WTC11 (cell line): ENCODE data around the gene CRACDL. TPM values are rescaled to one million over a fixed set of nuclear protein-coding genes. Genes with fewer than 3 reads are reported as not detected.

Experiments
- ATAC-seq: fragments of 200-7000 bp; cut with Tn5 transposase; 2 replicates; pipeline ENCODE4 v1.10.0; 2021; ENCODE audit warnings: mild to moderate bottlenecking, moderate library complexity
- CTCF ChIA-PET: fragments of 300-600 bp; sonication (Branson Sonifier 250); formaldehyde crosslinking; loops from one replicate; lab custom pipeline; 2021; ENCODE audit warnings: antibody characterized with exemption; lab: Charles Lee
- POLR2A ChIA-PET: fragments of 350-600 bp; sonication (Branson Sonifier 250); formaldehyde crosslinking; loops from one replicate; lab custom pipeline; 2021; ENCODE audit warnings: antibody characterized with exemption; lab: Charles Lee
- DNase-seq: peaks from one replicate; pipeline ENCODE4 v3.0.0; 2021; ENCODE audit warnings: low spot score
- H3K27ac Mint-ChIP-seq: 2 replicates; pipeline ENCODE4 v1.8.0; 2021; ENCODE audit warnings: mixed read lengths
- H3K27me3 Mint-ChIP-seq: 2 replicates; pipeline ENCODE4 v1.8.0; 2021; ENCODE audit warnings: low read depth, mild to moderate bottlenecking, moderate library complexity, mixed read lengths
- H3K36me3 Mint-ChIP-seq: 2 replicates; pipeline ENCODE4 v1.8.0; 2021; ENCODE audit warnings: mixed read lengths
- H3K4me1 Mint-ChIP-seq: 2 replicates; pipeline ENCODE4 v1.8.0; 2022; ENCODE audit warnings: mixed read lengths
- H3K4me3 Mint-ChIP-seq: 2 replicates; pipeline ENCODE4 v1.8.0; 2021; ENCODE audit warnings: mild to moderate bottlenecking, moderate library complexity, mixed read lengths
- H3K9me3 Mint-ChIP-seq: 2 replicates; pipeline ENCODE4 v1.8.0; 2021; ENCODE audit warnings: mixed read lengths
- CREM ChIP-seq: sonication (generic); formaldehyde crosslinking; IDR thresholded peaks from 2 replicates; pipeline ENCODE4 v1.8.1; 2022; ENCODE audit warnings: mild to moderate bottlenecking, missing genetic modification reagents, moderate library complexity
- ELF4 ChIP-seq: sonication (generic); formaldehyde crosslinking; IDR thresholded peaks from 2 replicates; pipeline ENCODE4 v1.8.1; 2022; ENCODE audit warnings: low read depth, mild to moderate bottlenecking, moderate library complexity, missing genetic modification reagents
- ETV6 ChIP-seq: sonication (generic); formaldehyde crosslinking; IDR thresholded peaks from 2 replicates; pipeline ENCODE4 v1.8.1; 2022; ENCODE audit warnings: mild to moderate bottlenecking, missing genetic modification reagents
- FOXP1 ChIP-seq: sonication (generic); formaldehyde crosslinking; IDR thresholded peaks from 2 replicates; pipeline ENCODE4 v1.8.0; 2022; ENCODE audit warnings: missing genetic modification reagents, mild to moderate bottlenecking, moderate library complexity, borderline replicate concordance
- GABPB1 ChIP-seq: sonication (generic); formaldehyde crosslinking; IDR thresholded peaks from 2 replicates; pipeline ENCODE4 v1.8.1; 2023; ENCODE audit warnings: mild to moderate bottlenecking, missing genetic modification reagents
- GTF2I ChIP-seq: fragments of 250-450 bp; sonication (Bioruptor Pico); conservative IDR thresholded peaks from 2 replicates; pipeline ENCODE4 v1.4.0; 2021; ENCODE audit warnings: mild to moderate bottlenecking
- HMGA2 ChIP-seq: fragments of 250-450 bp; sonication (Bioruptor Pico); IDR thresholded peaks from 2 replicates; pipeline ENCODE4 v1.4.0; 2021; ENCODE audit warnings: mild to moderate bottlenecking, moderate library complexity
- NFATC4 ChIP-seq: fragments of 250-450 bp; sonication (Bioruptor Pico); IDR thresholded peaks from 2 replicates; pipeline ENCODE4 v1.9.0; 2021; ENCODE audit warnings: mild to moderate bottlenecking
- NFE2L1 ChIP-seq: sonication (generic); formaldehyde crosslinking; IDR thresholded peaks from 2 replicates; pipeline ENCODE4 v1.8.1; 2023; ENCODE audit warnings: missing genetic modification reagents
- SOX15 ChIP-seq: fragments of 250-450 bp; sonication (Bioruptor Pico); IDR thresholded peaks from 2 replicates; pipeline ENCODE4 v1.9.0; 2021; ENCODE audit warnings: mild to moderate bottlenecking
- ZNF121 ChIP-seq: sonication (generic); formaldehyde crosslinking; IDR thresholded peaks from 2 replicates; pipeline ENCODE4 v1.8.0; 2023; ENCODE audit warnings: missing genetic modification reagents
- total RNA-seq: library from RNA; stranded (reverse); gene quantifications from 3 replicates; pipeline ENCODE4 v1.2.3, GENCODE V29; 2021
- TF ChIP-seq, protein P1 (sequence below): sonication (generic); formaldehyde crosslinking; IDR thresholded peaks from 2 replicates; pipeline ENCODE4 v1.8.1; 2023; ENCODE audit warnings: mild to moderate bottlenecking, moderate library complexity, missing genetic modification reagents
- TF ChIP-seq, protein P2 (sequence below): sonication (generic); formaldehyde crosslinking; conservative IDR thresholded peaks from 2 replicates; pipeline ENCODE4 v1.8.1; 2023; ENCODE audit warnings: mild to moderate bottlenecking, low read depth, missing genetic modification reagents, moderate library complexity
- TF ChIP-seq, protein P3 (sequence below): sonication (generic); formaldehyde crosslinking; IDR thresholded peaks from 2 replicates; pipeline ENCODE4 v1.8.0; 2023; ENCODE audit warnings: mild to moderate bottlenecking, missing genetic modification reagents

The CRACDL gene
- total RNA-seq, 1 experiment from 2014 or later: 0.72 TPM

DNA sequence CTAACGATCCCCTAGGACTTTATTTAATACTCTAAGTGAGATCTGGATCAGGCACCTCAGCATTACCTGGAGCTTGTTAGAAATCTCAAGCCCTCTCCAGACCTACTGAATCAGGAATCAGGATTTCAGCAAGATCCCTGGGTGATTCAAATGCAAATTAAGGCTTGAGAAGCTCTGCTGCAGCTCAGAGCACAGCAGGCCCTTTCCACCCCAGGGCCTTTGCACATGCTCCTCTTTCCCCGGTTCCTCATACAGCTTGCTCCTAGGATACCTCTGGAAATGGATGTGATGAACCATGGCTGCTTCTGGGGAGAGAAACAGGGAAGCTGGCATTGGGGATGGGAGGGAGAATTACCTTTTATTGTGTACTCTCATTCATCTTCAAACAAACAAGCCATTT lies 164.8 kb downstream of the CRACDL start:
- Mint-ChIP-seq H3K36me3 (no peaks in the 10 kb centered on the region), H3K4me3 (no peak overlapping the region), H3K4me1 (peaks cover 27% of the 10 kb centered on the region), H3K27ac (no peak overlapping the region), H3K9me3 (peaks cover 10% of the 10 kb centered on the region; the same call in 1 of the 2 replicates), H3K27me3 (peaks cover 4% of the 10 kb centered on the region; the same call in 1 of the 2 replicates)
- POLR2A ChIA-PET: interaction anchor here (0.7 kb wide), 1 partner anchor 1125 kb away, joined by 3 read pairs; the partner anchor contains the start of gene COX5B
- DNase-seq (no peak), ATAC-seq (no peak)
- CTCF ChIA-PET: interaction anchor here (0.7 kb wide), 1 partner anchor 14 kb away, joined by 4 read pairs; no protein-coding TSS in a partner anchor
- no peak for TF ChIP-seq CREM (CRISPR knock-in tag)
- TF ChIP-seq GTF2I (CRISPR knock-in tag): peak; percentile 96
- no peak for TF ChIP-seq HMGA2 (CRISPR knock-in tag)
- TF ChIP-seq ELF4 (CRISPR knock-in tag): no peak

DNA sequence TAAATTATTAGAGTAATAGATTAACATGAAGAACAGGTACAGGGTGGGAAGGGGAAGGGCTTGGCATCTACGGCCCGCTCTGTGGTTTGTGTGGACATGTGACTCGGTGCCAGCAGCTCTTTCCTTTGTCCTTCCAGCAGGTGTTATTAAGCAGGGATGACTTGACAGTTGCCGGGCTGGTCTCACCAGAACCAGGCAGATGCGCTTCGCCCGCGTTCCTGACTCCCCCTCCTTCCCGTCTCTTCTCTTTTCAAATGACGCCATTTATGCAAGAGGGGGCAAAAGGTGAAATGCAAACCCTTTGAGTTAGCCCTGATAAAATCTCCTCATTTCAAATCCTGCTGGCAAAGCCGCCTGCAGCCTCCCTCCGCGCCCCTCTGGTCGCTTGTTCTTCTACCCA lies 166.2 kb downstream of the CRACDL start:
- H3K4me1 Mint-ChIP-seq: peaks cover 24% of the 10 kb centered on the region
- no peak for ATAC-seq
- H3K9me3 Mint-ChIP-seq: peaks cover 10% of the 10 kb centered on the region; the same call in 1 of the 2 replicates
- POLR2A ChIA-PET: no interaction called here
- CTCF ChIA-PET: no interaction called here
- TF ChIP-seq, protein P1, sequence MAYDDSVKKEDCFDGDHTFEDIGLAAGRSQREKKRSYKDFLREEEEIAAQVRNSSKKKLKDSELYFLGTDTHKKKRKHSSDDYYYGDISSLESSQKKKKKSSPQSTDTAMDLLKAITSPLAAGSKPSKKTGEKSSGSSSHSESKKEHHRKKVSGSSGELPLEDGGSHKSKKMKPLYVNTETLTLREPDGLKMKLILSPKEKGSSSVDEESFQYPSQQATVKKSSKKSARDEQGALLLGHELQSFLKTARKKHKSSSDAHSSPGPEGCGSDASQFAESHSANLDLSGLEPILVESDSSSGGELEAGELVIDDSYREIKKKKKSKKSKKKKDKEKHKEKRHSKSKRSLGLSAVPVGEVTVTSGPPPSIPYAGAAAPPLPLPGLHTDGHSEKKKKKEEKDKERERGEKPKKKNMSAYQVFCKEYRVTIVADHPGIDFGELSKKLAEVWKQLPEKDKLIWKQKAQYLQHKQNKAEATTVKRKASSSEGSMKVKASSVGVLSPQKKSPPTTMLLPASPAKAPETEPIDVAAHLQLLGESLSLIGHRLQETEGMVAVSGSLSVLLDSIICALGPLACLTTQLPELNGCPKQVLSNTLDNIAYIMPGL: no peak
- TF ChIP-seq ETV6 (CRISPR knock-in tag) (no peak), FOXP1 (CRISPR knock-in tag) (no peak)
- TF ChIP-seq, protein P2, sequence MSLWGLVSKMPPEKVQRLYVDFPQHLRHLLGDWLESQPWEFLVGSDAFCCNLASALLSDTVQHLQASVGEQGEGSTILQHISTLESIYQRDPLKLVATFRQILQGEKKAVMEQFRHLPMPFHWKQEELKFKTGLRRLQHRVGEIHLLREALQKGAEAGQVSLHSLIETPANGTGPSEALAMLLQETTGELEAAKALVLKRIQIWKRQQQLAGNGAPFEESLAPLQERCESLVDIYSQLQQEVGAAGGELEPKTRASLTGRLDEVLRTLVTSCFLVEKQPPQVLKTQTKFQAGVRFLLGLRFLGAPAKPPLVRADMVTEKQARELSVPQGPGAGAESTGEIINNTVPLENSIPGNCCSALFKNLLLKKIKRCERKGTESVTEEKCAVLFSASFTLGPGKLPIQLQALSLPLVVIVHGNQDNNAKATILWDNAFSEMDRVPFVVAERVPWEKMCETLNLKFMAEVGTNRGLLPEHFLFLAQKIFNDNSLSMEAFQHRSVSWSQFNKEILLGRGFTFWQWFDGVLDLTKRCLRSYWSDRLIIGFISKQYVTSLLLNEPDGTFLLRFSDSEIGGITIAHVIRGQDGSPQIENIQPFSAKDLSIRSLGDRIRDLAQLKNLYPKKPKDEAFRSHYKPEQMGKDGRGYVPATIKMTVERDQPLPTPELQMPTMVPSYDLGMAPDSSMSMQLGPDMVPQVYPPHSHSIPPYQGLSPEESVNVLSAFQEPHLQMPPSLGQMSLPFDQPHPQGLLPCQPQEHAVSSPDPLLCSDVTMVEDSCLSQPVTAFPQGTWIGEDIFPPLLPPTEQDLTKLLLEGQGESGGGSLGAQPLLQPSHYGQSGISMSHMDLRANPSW: no peak
- TF ChIP-seq, all 79 proteins: peak for 0
- peaks cover 4% of the 10 kb centered on the region; the same call in 1 of the 2 replicates for H3K27me3 Mint-ChIP-seq
- no peak overlapping the region for H3K4me3 Mint-ChIP-seq
- H3K36me3 Mint-ChIP-seq: no peaks in the 10 kb centered on the region
- H3K27ac Mint-ChIP-seq: no peak overlapping the region
- no peak for DNase-seq

- ChIA-PET CTCF (no interaction called here), POLR2A (no interaction called here)
- DNase-seq: no peak
- H3K36me3 Mint-ChIP-seq: no peaks in the 10 kb centered on the region
- H3K27me3 Mint-ChIP-seq: peaks cover 4% of the 10 kb centered on the region; the same call in 1 of the 2 replicates
- no peak overlapping the region for H3K27ac Mint-ChIP-seq
- H3K9me3 Mint-ChIP-seq: peaks cover 10% of the 10 kb centered on the region; the same call in 1 of the 2 replicates
- ATAC-seq: no peak
- no peak overlapping the region for H3K4me3 Mint-ChIP-seq
- TF ChIP-seq NFATC4 (CRISPR knock-in tag): no peak
- no peak for TF ChIP-seq ZNF121 (CRISPR knock-in tag)
- TF ChIP-seq SOX15 (CRISPR knock-in tag): no peak
- TF ChIP-seq, protein P3, sequence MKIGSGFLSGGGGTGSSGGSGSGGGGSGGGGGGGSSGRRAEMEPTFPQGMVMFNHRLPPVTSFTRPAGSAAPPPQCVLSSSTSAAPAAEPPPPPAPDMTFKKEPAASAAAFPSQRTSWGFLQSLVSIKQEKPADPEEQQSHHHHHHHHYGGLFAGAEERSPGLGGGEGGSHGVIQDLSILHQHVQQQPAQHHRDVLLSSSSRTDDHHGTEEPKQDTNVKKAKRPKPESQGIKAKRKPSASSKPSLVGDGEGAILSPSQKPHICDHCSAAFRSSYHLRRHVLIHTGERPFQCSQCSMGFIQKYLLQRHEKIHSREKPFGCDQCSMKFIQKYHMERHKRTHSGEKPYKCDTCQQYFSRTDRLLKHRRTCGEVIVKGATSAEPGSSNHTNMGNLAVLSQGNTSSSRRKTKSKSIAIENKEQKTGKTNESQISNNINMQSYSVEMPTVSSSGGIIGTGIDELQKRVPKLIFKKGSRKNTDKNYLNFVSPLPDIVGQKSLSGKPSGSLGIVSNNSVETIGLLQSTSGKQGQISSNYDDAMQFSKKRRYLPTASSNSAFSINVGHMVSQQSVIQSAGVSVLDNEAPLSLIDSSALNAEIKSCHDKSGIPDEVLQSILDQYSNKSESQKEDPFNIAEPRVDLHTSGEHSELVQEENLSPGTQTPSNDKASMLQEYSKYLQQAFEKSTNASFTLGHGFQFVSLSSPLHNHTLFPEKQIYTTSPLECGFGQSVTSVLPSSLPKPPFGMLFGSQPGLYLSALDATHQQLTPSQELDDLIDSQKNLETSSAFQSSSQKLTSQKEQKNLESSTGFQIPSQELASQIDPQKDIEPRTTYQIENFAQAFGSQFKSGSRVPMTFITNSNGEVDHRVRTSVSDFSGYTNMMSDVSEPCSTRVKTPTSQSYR: no peak
- no peak for TF ChIP-seq GABPB1 (CRISPR knock-in tag)
- no peak for TF ChIP-seq NFE2L1 (CRISPR knock-in tag)
- peaks cover 23% of the 10 kb centered on the region for H3K4me1 Mint-ChIP-seq
Measured at GRCh38 chr2:98769114-98769476, 166.9 kb downstream of the CRACDL start.
